HEK293 (cell line): ENCODE data around the gene MAMDC2.

Experiments used
- CTCF ChIA-PET: fragments of 350-600 bp; formaldehyde crosslinking; extraction: SDS; loops from one replicate; lab custom pipeline; 2021; ENCODE audit warnings: antibody characterized with exemption; lab: Yijun Ruan, JAX
- POLR2A ChIA-PET: fragments of 300-600 bp; formaldehyde crosslinking; extraction: SDS; loops from one replicate; lab custom pipeline; 2020; ENCODE audit warnings: antibody characterized with exemption, inconsistent platforms; lab: Yijun Ruan, JAX
- H3K27ac ChIP-seq: fragments of 200-500 bp; sonication (Bioruptor generic); 2 replicates; pipeline ENCODE4 v1.5.1; 2014; ENCODE audit warnings: low read depth, low read length, control low read depth, inconsistent platforms; ENCODE audit errors: extremely low read depth
- H3K36me3 ChIP-seq, 2 experiments: fragments of 200-500 bp in 1 of 2; sonication (Bioruptor generic) in 1 of 2; 1 replicate in 1 of 2; 2 replicates in 1 of 2; pipeline ENCODE4 v1.5.1; 2014 to 2017; ENCODE audit warnings: inconsistent platforms in 2 of 2, low read length in 2 of 2; ENCODE audit not compliant: control insufficient read depth in 2 of 2, insufficient read depth in 1 of 2
- H3K4me1 ChIP-seq: fragments of 200-500 bp; sonication (Bioruptor generic); 2 replicates; pipeline ENCODE4 v1.5.1; 2014; ENCODE audit warnings: mild to moderate bottlenecking, low read length, inconsistent platforms; ENCODE audit not compliant: control insufficient read depth, insufficient read depth
- H3K4me3 ChIP-seq: 2 replicates; pipeline ENCODE4 v1.5.1; 2011; ENCODE audit warnings: low read depth, mild to moderate bottlenecking, control low read depth, low read length, moderate library complexity
- H3K9me3 ChIP-seq: fragments of 200-500 bp; sonication (Bioruptor generic); 2 replicates; pipeline ENCODE4 v1.5.1; 2014; ENCODE audit warnings: low read depth, low read length, inconsistent platforms; ENCODE audit not compliant: control insufficient read depth, insufficient read depth
- GFI1B ChIP-seq: fragments of 450-650 bp; formaldehyde crosslinking; IDR thresholded peaks from 2 replicates; pipeline ENCODE4 v1.5.1; 2016; ENCODE audit warnings: missing biosample characterization, missing genetic modification characterization
- KLF8 ChIP-seq: fragments of 450-650 bp; formaldehyde crosslinking; IDR thresholded peaks from 2 replicates; pipeline ENCODE4 v1.5.1; 2016; ENCODE audit warnings: missing biosample characterization, missing genetic modification characterization
- MZF1 ChIP-seq: fragments of 450-650 bp; formaldehyde crosslinking; IDR thresholded peaks from 2 replicates; pipeline ENCODE4 v1.5.1; 2017; ENCODE audit warnings: missing biosample characterization, missing genetic modification characterization, borderline replicate concordance
- OVOL3 ChIP-seq: fragments of 450-650 bp; formaldehyde crosslinking; IDR thresholded peaks from 2 replicates; pipeline ENCODE4 v1.5.1; 2016; ENCODE audit warnings: missing biosample characterization, missing genetic modification characterization
- SETDB1 ChIP-seq: IDR thresholded peaks from one replicate; pipeline ENCODE4 v1.6.1; 2017; ENCODE audit warnings: mild to moderate bottlenecking, low read length, moderate library complexity, mixed read lengths; ENCODE audit not compliant: insufficient read length
- ZBTB48 ChIP-seq: fragments of 450-650 bp; formaldehyde crosslinking; IDR thresholded peaks from 2 replicates; pipeline ENCODE4 v1.5.1; 2016; ENCODE audit warnings: missing biosample characterization, missing genetic modification characterization
- ZFP41 ChIP-seq: fragments of 450-650 bp; formaldehyde crosslinking; IDR thresholded peaks from 2 replicates; pipeline ENCODE4 v1.5.1; 2016; ENCODE audit warnings: missing biosample characterization, missing genetic modification characterization, borderline replicate concordance
- ZNF112 ChIP-seq: fragments of 450-650 bp; formaldehyde crosslinking; IDR thresholded peaks from 2 replicates; pipeline ENCODE4 v1.5.0; 2017; ENCODE audit warnings: missing biosample characterization, missing genetic modification characterization
- ZNF155 ChIP-seq: fragments of 450-650 bp; formaldehyde crosslinking; IDR thresholded peaks from 2 replicates; pipeline ENCODE4 v1.5.1; 2016; ENCODE audit warnings: missing biosample characterization, missing genetic modification characterization
- ZNF214 ChIP-seq: fragments of 450-650 bp; formaldehyde crosslinking; IDR thresholded peaks from 2 replicates; pipeline ENCODE4 v1.5.1; 2017; ENCODE audit warnings: missing biosample characterization, mild to moderate bottlenecking, missing genetic modification characterization, borderline replicate concordance
- ZNF248 ChIP-seq: fragments of 450-650 bp; formaldehyde crosslinking; IDR thresholded peaks from 2 replicates; pipeline ENCODE4 v1.5.1; 2017; ENCODE audit warnings: missing biosample characterization, missing genetic modification characterization
- ZNF324 ChIP-seq: fragments of 450-650 bp; formaldehyde crosslinking; IDR thresholded peaks from 2 replicates; pipeline ENCODE4 v1.5.1; 2016; ENCODE audit warnings: missing biosample characterization, missing genetic modification characterization
- ZNF48 ChIP-seq: fragments of 450-650 bp; formaldehyde crosslinking; IDR thresholded peaks from 2 replicates; pipeline ENCODE4 v1.5.1; 2016; ENCODE audit warnings: missing biosample characterization, missing genetic modification characterization
- ZNF585B ChIP-seq: fragments of 450-650 bp; formaldehyde crosslinking; IDR thresholded peaks from 2 replicates; pipeline ENCODE4 v1.5.1; 2016; ENCODE audit warnings: missing biosample characterization, missing genetic modification characterization
- ZNF623 ChIP-seq: fragments of 450-650 bp; formaldehyde crosslinking; IDR thresholded peaks from 2 replicates; pipeline ENCODE4 v1.5.1; 2016; ENCODE audit warnings: missing biosample characterization, missing genetic modification characterization
- ZNF670 ChIP-seq: fragments of 450-650 bp; formaldehyde crosslinking; IDR thresholded peaks from 2 replicates; pipeline ENCODE4 v1.5.1; 2016; ENCODE audit warnings: missing biosample characterization, missing genetic modification characterization, low read depth
- ZNF701 ChIP-seq: fragments of 450-650 bp; formaldehyde crosslinking; IDR thresholded peaks from 2 replicates; pipeline ENCODE4 v1.5.1; 2016; ENCODE audit warnings: missing biosample characterization, missing genetic modification characterization
- ZNF791 ChIP-seq: fragments of 450-650 bp; formaldehyde crosslinking; IDR thresholded peaks from 2 replicates; pipeline ENCODE4 v1.5.1; 2016; ENCODE audit warnings: missing biosample characterization, missing genetic modification characterization
- ZSCAN18 ChIP-seq: fragments of 450-650 bp; formaldehyde crosslinking; IDR thresholded peaks from 2 replicates; pipeline ENCODE4 v1.5.1; 2016; ENCODE audit warnings: missing biosample characterization, missing genetic modification characterization
- ZSCAN4 ChIP-seq: fragments of 450-650 bp; formaldehyde crosslinking; IDR thresholded peaks from 2 replicates; pipeline ENCODE4 v1.5.1; 2017; ENCODE audit warnings: missing biosample characterization, missing genetic modification characterization
- TF ChIP-seq, protein P1 (sequence below): fragments of 450-650 bp; formaldehyde crosslinking; IDR thresholded peaks from 2 replicates; pipeline ENCODE4 v1.5.1; 2017; ENCODE audit warnings: missing biosample characterization, missing genetic modification characterization
- TF ChIP-seq, protein P2 (sequence below): fragments of 450-650 bp; IDR thresholded peaks from 2 replicates; pipeline ENCODE4 v1.5.1; 2018; ENCODE audit warnings: missing biosample characterization, mild to moderate bottlenecking, missing genetic modification characterization
- TF ChIP-seq, protein P3 (sequence below): fragments of 450-650 bp; formaldehyde crosslinking; IDR thresholded peaks from 2 replicates; pipeline ENCODE4 v1.5.1; 2016; ENCODE audit warnings: missing biosample characterization, missing genetic modification characterization

Gene MAMDC2

DNA sequence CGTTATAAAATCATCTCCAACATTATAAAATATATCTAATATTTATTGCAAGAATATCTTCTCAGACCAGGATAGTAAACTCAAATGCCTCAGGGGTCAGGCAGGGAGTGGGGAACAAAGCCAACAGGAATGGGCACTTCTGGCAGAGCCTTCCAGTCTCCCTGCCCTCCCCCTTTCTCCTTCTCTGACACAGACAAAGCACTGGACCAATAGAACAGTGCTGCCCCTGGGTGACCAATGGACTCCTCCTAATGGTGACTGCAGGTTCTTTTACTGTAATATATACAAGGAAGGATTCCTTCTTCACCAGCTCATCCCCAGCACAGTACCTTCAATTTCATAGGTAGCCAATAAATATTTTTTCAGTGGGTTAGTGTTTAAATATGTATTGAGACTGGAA is 31.1 kb upstream of the MAMDC2 start:
- no peaks in the 10 kb centered on the region for H3K36me3 ChIP-seq
- H3K27ac ChIP-seq, result no peak overlapping the region
- TF ChIP-seq ZFP41 (tag by site-specific recombination), result no peak
- TF ChIP-seq ZNF324 (tag by site-specific recombination), result no peak
- TF ChIP-seq MZF1 (tag by site-specific recombination), result no peak
- TF ChIP-seq OVOL3 (tag by site-specific recombination), result no peak
- no peak for TF ChIP-seq KLF8 (tag by site-specific recombination)
- TF ChIP-seq, protein P1, sequence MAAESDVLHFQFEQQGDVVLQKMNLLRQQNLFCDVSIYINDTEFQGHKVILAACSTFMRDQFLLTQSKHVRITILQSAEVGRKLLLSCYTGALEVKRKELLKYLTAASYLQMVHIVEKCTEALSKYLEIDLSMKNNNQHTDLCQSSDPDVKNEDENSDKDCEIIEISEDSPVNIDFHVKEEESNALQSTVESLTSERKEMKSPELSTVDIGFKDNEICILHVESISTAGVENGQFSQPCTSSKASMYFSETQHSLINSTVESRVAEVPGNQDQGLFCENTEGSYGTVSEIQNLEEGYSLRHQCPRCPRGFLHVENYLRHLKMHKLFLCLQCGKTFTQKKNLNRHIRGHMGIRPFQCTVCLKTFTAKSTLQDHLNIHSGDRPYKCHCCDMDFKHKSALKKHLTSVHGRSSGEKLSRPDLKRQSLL, result no peak
- TF ChIP-seq ZNF48 (tag by site-specific recombination), result no peak
- no peak for TF ChIP-seq ZSCAN4
- no peak for TF ChIP-seq ZNF155 (tag by site-specific recombination)
- TF ChIP-seq, protein P2, sequence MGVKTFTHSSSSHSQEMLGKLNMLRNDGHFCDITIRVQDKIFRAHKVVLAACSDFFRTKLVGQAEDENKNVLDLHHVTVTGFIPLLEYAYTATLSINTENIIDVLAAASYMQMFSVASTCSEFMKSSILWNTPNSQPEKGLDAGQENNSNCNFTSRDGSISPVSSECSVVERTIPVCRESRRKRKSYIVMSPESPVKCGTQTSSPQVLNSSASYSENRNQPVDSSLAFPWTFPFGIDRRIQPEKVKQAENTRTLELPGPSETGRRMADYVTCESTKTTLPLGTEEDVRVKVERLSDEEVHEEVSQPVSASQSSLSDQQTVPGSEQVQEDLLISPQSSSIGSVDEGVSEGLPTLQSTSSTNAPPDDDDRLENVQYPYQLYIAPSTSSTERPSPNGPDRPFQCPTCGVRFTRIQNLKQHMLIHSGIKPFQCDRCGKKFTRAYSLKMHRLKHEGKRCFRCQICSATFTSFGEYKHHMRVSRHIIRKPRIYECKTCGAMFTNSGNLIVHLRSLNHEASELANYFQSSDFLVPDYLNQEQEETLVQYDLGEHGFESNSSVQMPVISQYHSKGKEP, result no peak
- TF ChIP-seq ZNF248, result no peak
- no peak for TF ChIP-seq ZNF791 (tag by site-specific recombination)
- TF ChIP-seq ZNF112 (tag by site-specific recombination), result no peak
- TF ChIP-seq ZNF214, result no peak
- TF ChIP-seq ZNF623, result no peak
- TF ChIP-seq, protein P3, sequence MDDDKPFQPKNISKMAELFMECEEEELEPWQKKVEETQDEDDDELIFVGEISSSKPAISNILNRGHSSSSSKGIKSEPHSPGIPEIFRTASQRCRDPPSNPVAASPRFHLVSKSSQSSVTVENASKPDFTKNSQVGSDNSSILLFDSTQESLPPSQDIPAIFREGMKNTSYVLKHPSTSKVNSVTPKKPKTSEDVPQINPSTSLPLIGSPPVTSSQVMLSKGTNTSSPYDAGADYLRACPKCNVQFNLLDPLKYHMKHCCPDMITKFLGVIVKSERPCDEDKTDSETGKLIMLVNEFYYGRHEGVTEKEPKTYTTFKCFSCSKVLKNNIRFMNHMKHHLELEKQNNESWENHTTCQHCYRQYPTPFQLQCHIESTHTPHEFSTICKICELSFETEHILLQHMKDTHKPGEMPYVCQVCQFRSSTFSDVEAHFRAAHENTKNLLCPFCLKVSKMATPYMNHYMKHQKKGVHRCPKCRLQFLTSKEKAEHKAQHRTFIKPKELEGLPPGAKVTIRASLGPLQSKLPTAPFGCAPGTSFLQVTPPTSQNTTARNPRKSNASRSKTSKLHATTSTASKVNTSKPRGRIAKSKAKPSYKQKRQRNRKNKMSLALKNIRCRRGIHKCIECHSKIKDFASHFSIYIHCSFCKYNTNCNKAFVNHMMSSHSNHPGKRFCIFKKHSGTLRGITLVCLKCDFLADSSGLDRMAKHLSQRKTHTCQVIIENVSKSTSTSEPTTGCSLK (tag by site-specific recombination), result no peak
- POLR2A ChIA-PET, result no interaction called here
- CTCF ChIA-PET, result no interaction called here
- no peaks in the 10 kb centered on the region for H3K4me1 ChIP-seq
- no peaks in the 10 kb centered on the region for H3K9me3 ChIP-seq
- H3K4me3 ChIP-seq, result no peak overlapping the region

GRCh38 chr9:70013598-70014196 is 30.0 kb upstream of the MAMDC2 start:
- Histone ChIP-seq H3K36me3 (no peaks in the 10 kb centered on the region), H3K27ac (no peak overlapping the region), H3K4me3 (no peak overlapping the region), H3K4me1 (no peaks in the 10 kb centered on the region), H3K9me3 (no peaks in the 10 kb centered on the region)
- TF ChIP-seq ZBTB48, result no peak
- no peak for TF ChIP-seq ZNF701 (tag by site-specific recombination)
- no peak for TF ChIP-seq SETDB1
- no peak for TF ChIP-seq ZNF585B (tag by site-specific recombination)
- TF ChIP-seq ZSCAN18, result no peak
- no peak for TF ChIP-seq GFI1B
- TF ChIP-seq ZNF670 (tag by site-specific recombination), result no peak
- ChIA-PET CTCF (interaction anchor here (0.7 kb wide), 1 partner anchor 28 kb away, joined by 3 read pairs; no protein-coding TSS in a partner anchor), POLR2A (no interaction called here)
